Measurements from ENCODE around the gene FHOD1. TPM values are rescaled to one million over a fixed set of nuclear protein-coding genes. Genes with fewer than 3 reads are reported as not detected.
A peak's percentile ranks its signal among the peaks of the same experiment; 100 is the strongest.

Gene FHOD1
- total and polyA plus RNA-seq, 10 donors, result 45.6 to 304 (median 147) TPM

GRCh38 chr16:67294171-67294757 lies 47.0 kb upstream of the FHOD1 start:
- H3K4me3 ChIP-seq, result no peak overlapping the region
- peaks cover 0 to 19% (median 2%) of the 10 kb centered on the region in 6 donors for H3K4me1 ChIP-seq
- intact Hi-C loops (cut with DNase I; ENCODE audit: low total_unique reads), result no loop called here
- no peak overlapping the region for H3K27ac ChIP-seq
- TF ChIP-seq POLR2A (IDR thresholded peaks at IDR 0.05) (no peak), CTCF (IDR thresholded peaks at IDR 0.05 in 8 of 11, conservative IDR thresholded peaks at IDR 0.05 in 3 of 11) (no peak), POLR2AphosphoS5 (IDR thresholded peaks at IDR 0.05) (no peak)
- H3K9me3 ChIP-seq, result no peaks in the 10 kb centered on the region
- WGBS, 5 donors, result 83 to 89% (median 84%) methylated on average over 3 to 4 of the region's 4 CpGs
- no peaks in the 10 kb centered on the region for H3K27me3 ChIP-seq (replicated peaks in 1 of 7)
- H3K36me3 ChIP-seq, result no peaks in the 10 kb centered on the region
- DNase-seq, result peak; percentile 56

- TF ChIP-seq POLR2AphosphoS5 (IDR thresholded peaks at IDR 0.05), result no peak
- TF ChIP-seq CTCF (IDR thresholded peaks at IDR 0.05 in 8 of 11, conservative IDR thresholded peaks at IDR 0.05 in 3 of 11), result no peak
- no peak for TF ChIP-seq POLR2A (IDR thresholded peaks at IDR 0.05)
These were observed 44.2 kb upstream of the FHOD1 start for GRCh38 chr16:67291461-67291860.

GRCh38 chr16:67287960-67288359 lies 40.7 kb upstream of the FHOD1 start:
- intact Hi-C loops (cut with DNase I; ENCODE audit: low total_unique reads), result no loop called here
- peaks cover 0 to 30% (median 2%) of the 10 kb centered on the region in 6 donors for H3K4me1 ChIP-seq
- WGBS, 5 donors, result 91 to 98% (median 97%) methylated on average over 13 to 14 of the region's 14 CpGs

More at GRCh38 chr16:67291461-67291860, 44.2 kb upstream of the FHOD1 start:
- Histone ChIP-seq H3K36me3 (peaks cover 0 to 5% (median 0%) of the 10 kb centered on the region in 6 donors), H3K4me3 (no peak overlapping the region), H3K27me3 (replicated peaks in 1 of 7) (no peaks in the 10 kb centered on the region), H3K9me3 (no peaks in the 10 kb centered on the region), H3K4me1 (peaks cover 0 to 19% (median 2%) of the 10 kb centered on the region in 6 donors), H3K27ac (no peak overlapping the region)
- intact Hi-C loops (cut with DNase I; ENCODE audit: low total_unique reads), result no loop called here
- no peak for DNase-seq
- 85 to 93% (median 88%) methylated on average over 7 of the region's 7 CpGs for WGBS, 5 donors

More at GRCh38 chr16:67287960-67288359, 40.7 kb upstream of the FHOD1 start:
- Histone ChIP-seq H3K4me3 (no peak overlapping the region), H3K9me3 (no peaks in the 10 kb centered on the region), H3K36me3 (peaks cover 0 to 8% (median 0%) of the 10 kb centered on the region in 6 donors), H3K27me3 (replicated peaks in 1 of 7) (no peaks in the 10 kb centered on the region), H3K27ac (no peak overlapping the region)
- DNase-seq, result no peak
- TF ChIP-seq POLR2A (IDR thresholded peaks at IDR 0.05), result no peak
- no peak for TF ChIP-seq CTCF (IDR thresholded peaks at IDR 0.05 in 8 of 11, conservative IDR thresholded peaks at IDR 0.05 in 3 of 11)
- no peak for TF ChIP-seq POLR2AphosphoS5 (IDR thresholded peaks at IDR 0.05)

Data from spleen (tissue), 11 donors.